Gastrocnemius medialis (tissue), 4 donors: ENCODE data around the gene PWP2.
"Not testable (repeated sequence)": the region's sequence is repeated elsewhere in the genome, so short reads cannot be mapped to it uniquely, and the experiment has no call there.

Source experiments
- CTCF ChIP-seq, 5 experiments: fragments of 450-650 bp in 3 of 5; fragments of 200-600 bp in 2 of 5; sonication (generic) in 2 of 5; IDR thresholded peaks in 4 of 5; conservative IDR thresholded peaks in 1 of 5; 1 replicate in 4 of 5; 2 replicates in 1 of 5; pipeline ENCODE4 v1.5.1; 2016 to 2019; ENCODE audit warnings: antibody characterized with exemption in 5 of 5, mild to moderate bottlenecking in 3 of 5, moderate library complexity in 3 of 5
- POLR2A ChIP-seq, 2 donors: fragments of 450-650 bp; IDR thresholded peaks; one replicate each; pipeline ENCODE4 v1.6.1; 2017; ENCODE audit warnings: antibody characterized with exemption in 2 of 2, mild to moderate bottlenecking in 2 of 2, moderate library complexity in 2 of 2

GRCh38 chr21:44147108-44147507 is 39.9 kb downstream of the PWP2 start:
- not testable (repeated sequence) for TF ChIP-seq CTCF (IDR thresholded peaks at IDR 0.05 in 4 of 5, conservative IDR thresholded peaks at IDR 0.05 in 1 of 5); POLR2A (IDR thresholded peaks at IDR 0.05)
